Measurements from ENCODE around the gene CCRL2. TPM values are rescaled to one million over a fixed set of nuclear protein-coding genes. Genes with fewer than 3 reads are reported as not detected.

The CCRL2 gene
- total and polyA plus RNA-seq, 2 experiments from 2014 or later = not detected

- no peaks in the 10 kb centered on the region for H3F3A ChIP-seq (ENCODE audit: insufficient read depth)
- in situ Hi-C loops (cut with MboI) = no loop called here
- H3K9me3 ChIP-seq (ENCODE audit: low read depth) = no peaks in the 10 kb centered on the region
- no peak overlapping the region for H3K9ac ChIP-seq
- H2AFZ ChIP-seq = no peak overlapping the region
- no peak overlapping the region for H3K4me2 ChIP-seq (ENCODE audit: unreplicated experiment)
- no peaks in the 10 kb centered on the region for H3K79me2 ChIP-seq (ENCODE audit: insufficient read depth)
- TF ChIP-seq EZH2 (IDR thresholded peaks at IDR 0.05; ENCODE audit: insufficient read depth, poor library complexity, severe bottlenecking) (no peak), EZH2phosphoT487 (IDR thresholded peaks at IDR 0.05; ENCODE audit: insufficient read depth, low read depth) (no peak)
- no peaks in the 10 kb centered on the region for H4K20me1 ChIP-seq (ENCODE audit: insufficient read depth)
- H3K36me3 ChIP-seq (ENCODE audit: low read depth) = no peaks in the 10 kb centered on the region
- WGBS, 2 experiments (ENCODE audit: low coverage in 1 of 2, low lambda C conversion rate in 2 of 2, missing lambda C conversion rate in 2 of 2) = 34 to 50% methylated on average over 2 of the region's 2 CpGs
- no peaks in the 10 kb centered on the region for H3K9me2 ChIP-seq (ENCODE audit: insufficient read depth)
- H3K4me1 ChIP-seq (ENCODE audit: insufficient read depth) = no peaks in the 10 kb centered on the region
- H3K27me3 ChIP-seq (replicated peaks; ENCODE audit: insufficient read depth) = peaks cover 55% of the 10 kb centered on the region
- DNase-seq = no peak
- H3K27ac ChIP-seq = no peak overlapping the region
- no peak overlapping the region for H3K4me3 ChIP-seq
Measured at GRCh38 chr3:46375814-46376213, 31.2 kb upstream of the CCRL2 start.

GRCh38 chr3:46378426-46378942 lies 28.6 kb upstream of the CCRL2 start:
- Histone ChIP-seq H3K36me3 (ENCODE audit: low read depth) (no peaks in the 10 kb centered on the region), H4K20me1 (ENCODE audit: insufficient read depth) (no peaks in the 10 kb centered on the region), H3K4me2 (ENCODE audit: unreplicated experiment) (no peak overlapping the region), H2AFZ (no peak overlapping the region), H3K27ac (no peak overlapping the region), H3K4me3 (no peak overlapping the region), H3K9ac (no peak overlapping the region), H3K9me3 (ENCODE audit: low read depth) (no peaks in the 10 kb centered on the region), H3F3A (ENCODE audit: insufficient read depth) (no peaks in the 10 kb centered on the region), H3K9me2 (ENCODE audit: insufficient read depth) (no peaks in the 10 kb centered on the region), H3K27me3 (replicated peaks; ENCODE audit: insufficient read depth) (peaks cover 57% of the 10 kb centered on the region), H3K79me2 (ENCODE audit: insufficient read depth) (no peaks in the 10 kb centered on the region), H3K4me1 (ENCODE audit: insufficient read depth) (no peaks in the 10 kb centered on the region)
- WGBS, 2 experiments (ENCODE audit: low coverage in 1 of 2, low lambda C conversion rate in 2 of 2, missing lambda C conversion rate in 2 of 2) = 17 to 20% methylated on average over 8 of the region's 8 CpGs
- TF ChIP-seq EZH2 (IDR thresholded peaks at IDR 0.05; ENCODE audit: insufficient read depth, poor library complexity, severe bottlenecking) = no peak
- TF ChIP-seq EZH2phosphoT487 (IDR thresholded peaks at IDR 0.05; ENCODE audit: insufficient read depth, low read depth) = no peak
- in situ Hi-C loops (cut with MboI) = no loop called here
- peak; percentile 78 for DNase-seq

GRCh38 chr3:46380471-46381221 lies 26.4 kb upstream of the CCRL2 start:
- WGBS, 2 experiments (ENCODE audit: low coverage in 1 of 2, low lambda C conversion rate in 2 of 2, missing lambda C conversion rate in 2 of 2) = 54 to 61% methylated on average over 8 of the region's 8 CpGs
- Histone ChIP-seq H3K27ac (no peak overlapping the region), H3K79me2 (ENCODE audit: insufficient read depth) (no peaks in the 10 kb centered on the region), H2AFZ (no peak overlapping the region), H3K36me3 (ENCODE audit: low read depth) (no peaks in the 10 kb centered on the region), H3K9me3 (ENCODE audit: low read depth) (no peaks in the 10 kb centered on the region), H3K4me3 (no peak overlapping the region), H3K9me2 (ENCODE audit: insufficient read depth) (no peaks in the 10 kb centered on the region), H4K20me1 (ENCODE audit: insufficient read depth) (no peaks in the 10 kb centered on the region), H3F3A (ENCODE audit: insufficient read depth) (no peaks in the 10 kb centered on the region), H3K4me1 (ENCODE audit: insufficient read depth) (no peaks in the 10 kb centered on the region), H3K27me3 (replicated peaks; ENCODE audit: insufficient read depth) (peaks cover 46% of the 10 kb centered on the region), H3K4me2 (ENCODE audit: unreplicated experiment) (no peak overlapping the region), H3K9ac (no peak overlapping the region)
- in situ Hi-C loops (cut with MboI) = no loop called here
- no peak for TF ChIP-seq EZH2phosphoT487 (IDR thresholded peaks at IDR 0.05; ENCODE audit: insufficient read depth, low read depth)
- TF ChIP-seq EZH2 (IDR thresholded peaks at IDR 0.05; ENCODE audit: insufficient read depth, poor library complexity, severe bottlenecking) = no peak
- no peak for DNase-seq

GRCh38 chr3:46381625-46382024 lies 25.4 kb upstream of the CCRL2 start:
- Histone ChIP-seq H3K9me2 (ENCODE audit: insufficient read depth) (no peaks in the 10 kb centered on the region), H2AFZ (no peak overlapping the region), H3K4me3 (no peak overlapping the region), H4K20me1 (ENCODE audit: insufficient read depth) (no peaks in the 10 kb centered on the region), H3F3A (ENCODE audit: insufficient read depth) (no peaks in the 10 kb centered on the region), H3K36me3 (ENCODE audit: low read depth) (no peaks in the 10 kb centered on the region), H3K9me3 (ENCODE audit: low read depth) (no peaks in the 10 kb centered on the region), H3K9ac (no peak overlapping the region), H3K79me2 (ENCODE audit: insufficient read depth) (no peaks in the 10 kb centered on the region), H3K4me1 (ENCODE audit: insufficient read depth) (0 out of 2 replicates have a peak, but pooled peaks cover 4% of the 10 kb centered on the region), H3K4me2 (ENCODE audit: unreplicated experiment) (no peak overlapping the region), H3K27ac (no peak overlapping the region), H3K27me3 (replicated peaks; ENCODE audit: insufficient read depth) (peaks cover 41% of the 10 kb centered on the region)
- 13 to 15% methylated on average over 3 of the region's 3 CpGs for WGBS, 2 experiments (ENCODE audit: low coverage in 1 of 2, low lambda C conversion rate in 2 of 2, missing lambda C conversion rate in 2 of 2)
- in situ Hi-C loops (cut with MboI) = no loop called here
- DNase-seq = no peak
- TF ChIP-seq EZH2 (IDR thresholded peaks at IDR 0.05; ENCODE audit: insufficient read depth, poor library complexity, severe bottlenecking) (no peak), EZH2phosphoT487 (IDR thresholded peaks at IDR 0.05; ENCODE audit: insufficient read depth, low read depth) (no peak)
